ENCODE results near the gene SLC30A2. TPM values are rescaled to one million over a fixed set of nuclear protein-coding genes. Genes with fewer than 3 reads are reported as not detected.

SLC30A2 gene
- total and polyA plus RNA-seq, 10 of the 15 experiments (the other 5 are each of a cell fraction or from before 2014, with no cell fraction given), result 0.13 TPM; not detected in 9

GRCh38 chr1:25989440-25990234 lies 56.3 kb downstream of the SLC30A2 start:
- no TSS peak for BruUV-seq (replicated peaks)
- Histone ChIP-seq H4K20me1 (ENCODE audit: control insufficient read depth, insufficient read depth) (no peaks in the 10 kb centered on the region), H3K79me2 (ENCODE audit: control insufficient read depth, insufficient read depth, low read length) (no peaks in the 10 kb centered on the region), H2AFZ (ENCODE audit: control insufficient read depth, low read depth, low read length) (no peak overlapping the region), H3K36me3 (ENCODE audit: control insufficient read depth in 2 of 2, insufficient read depth in 2 of 2, low read length in 1 of 2) (peaks cover 0 to 6% of the 10 kb centered on the region in 2 experiments; a peak in 2 of 4 replicates), H3K4me1 (ENCODE audit: control insufficient read depth, insufficient read depth, low read length) (no peaks in the 10 kb centered on the region), H3K9me3 (replicated peaks; ENCODE audit: control insufficient read depth, insufficient read depth, low read length) (no peaks in the 10 kb centered on the region), H3K4me2 (ENCODE audit: control insufficient read depth, insufficient read depth) (no peak overlapping the region), H3K27ac (ENCODE audit: control insufficient read depth, insufficient read depth) (no peak overlapping the region), H3K27me3 (replicated peaks in 1 of 2; ENCODE audit: control insufficient read depth in 2 of 2, insufficient read depth in 2 of 2, low read length in 1 of 2) (no peaks in the 10 kb centered on the region), H3K4me3 (no peak overlapping the region), H3K9ac (ENCODE audit: control insufficient read depth, insufficient read depth, low read length) (no peak overlapping the region)
- POLR2A ChIA-PET, result no interaction called here
- SMC1A ChIA-PET (ENCODE audit: uncharacterized antibody, unreplicated experiment), result interaction anchor here (1.2 to 2.1 kb wide), 4 partner anchors 8 to 94 kb away, joined by 3 to 9 read pairs (median 5); partner anchors contain the start of gene PAFAH2
- no peak for FAIRE-seq
- intact Hi-C loops (cut with micrococcal nuclease; ENCODE audit: unreplicated experiment) (no loop called here), in situ Hi-C loops (cut with MboI) (no loop called here)
- 82% methylated on average over 11 of the region's 11 CpGs for WGBS (ENCODE audit: insufficient coverage, insufficient replicate concordance, low lambda C conversion rate, missing lambda C conversion rate)
- RAD21 ChIA-PET (ENCODE audit: unreplicated experiment), result interaction anchor here (1.1 kb wide), 1 partner anchor 22 kb away, joined by 3 read pairs; no protein-coding TSS in a partner anchor
- DNase-seq (ENCODE audit: low read depth, low spot score), result no peak
- CTCF ChIA-PET, result interaction anchor here (1.0 to 4.1 kb wide), 4 partner anchors 8 to 94 kb away, joined by 3 to 19 read pairs (median 4); partner anchors contain the start of gene PAFAH2
- no peak for ATAC-seq
- TF ChIP-seq SREBF1 (IDR thresholded peaks at IDR 0.05; ENCODE audit: low read length) (no peak), TCF3 (IDR thresholded peaks at IDR 0.05; ENCODE audit: borderline replicate concordance, insufficient read depth, low read depth, low read length) (no peak), EZH2 (IDR thresholded peaks at IDR 0.05; ENCODE audit: borderline replicate concordance, control insufficient read depth, low read depth, low read length) (no peak), NR2C2 (IDR thresholded peaks at IDR 0.05; ENCODE audit: borderline replicate concordance, control insufficient read depth, insufficient read length, low read depth) (no peak), SMAD5 (IDR thresholded peaks at IDR 0.05; ENCODE audit: low read depth) (no peak), SPI1 (IDR thresholded peaks at IDR 0.05; ENCODE audit: borderline replicate concordance, insufficient read depth, low read depth, low read length) (no peak), TBL1XR1 (IDR thresholded peaks at IDR 0.05; ENCODE audit: low read depth, low read length) (no peak), SMAD1 (IDR thresholded peaks at IDR 0.05; ENCODE audit: low read depth, partially characterized antibody) (no peak), CTCF (IDR thresholded peaks at IDR 0.05 in 2 of 3, conservative IDR thresholded peaks at IDR 0.05 in 1 of 3; ENCODE audit: control insufficient read depth in 2 of 3, extremely low read depth in 1 of 3, insufficient read depth in 1 of 3, low read depth in 3 of 3, low read length in 3 of 3) (no peak), MXI1 (IDR thresholded peaks at IDR 0.05; ENCODE audit: low read depth, low read length) (no peak), SIN3A (IDR thresholded peaks at IDR 0.05; ENCODE audit: low read depth, low read length) (no peak), ZBTB40 (IDR thresholded peaks at IDR 0.05; ENCODE audit: borderline replicate concordance) (no peak), POLR2A (IDR thresholded peaks at IDR 0.05; ENCODE audit: low read depth, low read length) (no peak), SUPT20H (IDR thresholded peaks at IDR 0.05; ENCODE audit: borderline replicate concordance, control insufficient read depth, low read depth, low read length) (no peak), USF2 (IDR thresholded peaks at IDR 0.05; ENCODE audit: borderline replicate concordance, low read depth, low read length) (no peak)
